Upper lobe of right lung (tissue), 1 donor: Measurements from ENCODE around the gene HMGCLL1. TPM values are rescaled to one million over a fixed set of nuclear protein-coding genes. Genes with fewer than 3 reads are reported as not detected.

Source experiments
- ATAC-seq: fragments of 200-7000 bp; cut with Tn5 transposase; one replicate; pipeline ENCODE4 v1.9.1; 2020; ENCODE audit warnings: mild to moderate bottlenecking, moderate library complexity
- DNase-seq: peaks from one replicate; pipeline ENCODE4 v3.0.0-alpha.2; 2020
- H3K27ac ChIP-seq: fragments of 200-600 bp; one replicate; pipeline ENCODE4 v1.8.0; 2022
- H3K27me3 ChIP-seq: fragments of 200-600 bp; one replicate; pipeline ENCODE4 v1.8.0; 2022; ENCODE audit warnings: mild to moderate bottlenecking
- H3K36me3 ChIP-seq: fragments of 200-600 bp; one replicate; pipeline ENCODE4 v1.8.0; 2022
- H3K4me1 ChIP-seq: fragments of 200-600 bp; one replicate; pipeline ENCODE4 v1.8.0; 2022
- H3K4me3 ChIP-seq: fragments of 200-600 bp; one replicate; pipeline ENCODE4 v1.8.0; 2022; ENCODE audit warnings: mild to moderate bottlenecking
- H3K9me3 ChIP-seq: fragments of 200-600 bp; one replicate; pipeline ENCODE4 v1.8.0; 2022
- intact Hi-C: fragments of 100-400 bp; cut with DNase I; formaldehyde crosslinking; loops from one replicate; pipeline ENCODE4 v1.11.0; 2022
- total RNA-seq: library from RNA; stranded (reverse); fragmentation: NEBNext Ultra II Directional; extraction: Animal tissue kit (Norgen Biotek cat#: 25700); gene quantifications from one replicate; pipeline ENCODE4 v1.2.1, GENCODE V29; 2021
- TF ChIP-seq, protein P1 (sequence below): fragments of 200-600 bp; IDR thresholded peaks from one replicate; pipeline ENCODE4 v1.8.0; 2022; ENCODE audit warnings: antibody characterized with exemption
- donor health status: DM: no; HTN: yes; CAD: no; lungs with severe emphysema.

The HMGCLL1 gene
- total RNA-seq, 1 donor from 2014 or later, result 4.2 TPM

DNA sequence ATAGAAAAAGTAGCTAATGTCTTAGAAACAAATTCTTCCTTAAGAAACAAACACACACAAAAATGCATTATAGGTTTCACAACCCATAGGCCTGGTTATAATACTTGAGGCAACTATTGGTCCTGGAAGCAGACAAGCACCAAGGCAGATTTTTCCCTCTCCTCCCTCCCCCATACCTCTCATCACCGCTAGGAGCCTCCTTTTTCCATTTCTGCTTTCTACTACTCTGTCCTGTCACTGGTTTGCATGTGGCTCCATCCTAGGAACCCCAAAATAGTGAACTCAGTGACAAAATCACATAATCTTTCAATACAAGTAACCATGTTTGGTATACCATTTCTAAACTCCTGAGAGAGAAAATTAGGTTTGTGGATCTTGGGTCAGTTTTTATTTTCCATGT lies 66.1 kb downstream of the HMGCLL1 start:
- H3K27ac ChIP-seq, result no peak overlapping the region
- H3K4me1 ChIP-seq, result no peaks in the 10 kb centered on the region
- ATAC-seq (no peak), DNase-seq (no peak)
- TF ChIP-seq, protein P1, sequence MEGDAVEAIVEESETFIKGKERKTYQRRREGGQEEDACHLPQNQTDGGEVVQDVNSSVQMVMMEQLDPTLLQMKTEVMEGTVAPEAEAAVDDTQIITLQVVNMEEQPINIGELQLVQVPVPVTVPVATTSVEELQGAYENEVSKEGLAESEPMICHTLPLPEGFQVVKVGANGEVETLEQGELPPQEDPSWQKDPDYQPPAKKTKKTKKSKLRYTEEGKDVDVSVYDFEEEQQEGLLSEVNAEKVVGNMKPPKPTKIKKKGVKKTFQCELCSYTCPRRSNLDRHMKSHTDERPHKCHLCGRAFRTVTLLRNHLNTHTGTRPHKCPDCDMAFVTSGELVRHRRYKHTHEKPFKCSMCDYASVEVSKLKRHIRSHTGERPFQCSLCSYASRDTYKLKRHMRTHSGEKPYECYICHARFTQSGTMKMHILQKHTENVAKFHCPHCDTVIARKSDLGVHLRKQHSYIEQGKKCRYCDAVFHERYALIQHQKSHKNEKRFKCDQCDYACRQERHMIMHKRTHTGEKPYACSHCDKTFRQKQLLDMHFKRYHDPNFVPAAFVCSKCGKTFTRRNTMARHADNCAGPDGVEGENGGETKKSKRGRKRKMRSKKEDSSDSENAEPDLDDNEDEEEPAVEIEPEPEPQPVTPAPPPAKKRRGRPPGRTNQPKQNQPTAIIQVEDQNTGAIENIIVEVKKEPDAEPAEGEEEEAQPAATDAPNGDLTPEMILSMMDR, result no peak
- no peaks in the 10 kb centered on the region for H3K27me3 ChIP-seq
- no peaks in the 10 kb centered on the region for H3K36me3 ChIP-seq
- H3K9me3 ChIP-seq, result no peaks in the 10 kb centered on the region
- H3K4me3 ChIP-seq, result no peak overlapping the region
- intact Hi-C loops, result no loop called here

DNA sequence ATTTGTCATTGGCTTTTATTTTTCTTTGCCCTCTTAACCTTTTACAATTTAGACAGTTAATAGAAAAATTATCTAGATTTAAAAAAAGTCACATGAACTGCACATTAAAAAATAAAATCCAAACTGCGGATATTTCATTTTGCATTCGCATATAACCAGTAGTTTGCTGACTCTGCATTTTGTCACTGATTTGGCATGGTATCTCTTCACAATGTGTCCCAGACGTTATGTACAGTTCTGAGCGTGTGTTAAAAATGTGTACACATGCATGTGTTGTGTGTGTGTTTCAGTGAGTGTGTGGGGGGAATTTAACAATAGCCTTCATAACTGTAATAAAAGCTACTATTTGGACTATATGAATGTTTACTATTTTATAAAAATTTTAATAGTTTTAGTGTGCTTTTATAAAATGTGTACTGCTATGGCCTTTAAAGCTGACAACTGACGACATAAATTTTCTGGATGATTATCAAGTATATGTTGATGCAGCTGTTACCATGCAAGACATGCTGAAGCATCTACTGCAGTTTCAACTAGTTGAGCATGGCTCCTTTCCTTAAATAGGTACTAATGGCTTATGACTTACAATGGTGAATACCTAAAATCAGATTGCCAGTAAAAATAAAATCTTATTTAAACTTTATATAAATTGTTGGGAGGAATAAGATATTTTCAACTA lies 67.7 kb downstream of the HMGCLL1 start:
- Histone ChIP-seq H3K4me1 (no peaks in the 10 kb centered on the region), H3K9me3 (no peaks in the 10 kb centered on the region), H3K36me3 (no peaks in the 10 kb centered on the region), H3K27ac (no peak overlapping the region), H3K27me3 (no peaks in the 10 kb centered on the region), H3K4me3 (no peak overlapping the region)
- DNase-seq, result no peak
- TF ChIP-seq, protein P1, result no peak
- ATAC-seq, result no peak
- intact Hi-C loops, result no loop called here

DNA sequence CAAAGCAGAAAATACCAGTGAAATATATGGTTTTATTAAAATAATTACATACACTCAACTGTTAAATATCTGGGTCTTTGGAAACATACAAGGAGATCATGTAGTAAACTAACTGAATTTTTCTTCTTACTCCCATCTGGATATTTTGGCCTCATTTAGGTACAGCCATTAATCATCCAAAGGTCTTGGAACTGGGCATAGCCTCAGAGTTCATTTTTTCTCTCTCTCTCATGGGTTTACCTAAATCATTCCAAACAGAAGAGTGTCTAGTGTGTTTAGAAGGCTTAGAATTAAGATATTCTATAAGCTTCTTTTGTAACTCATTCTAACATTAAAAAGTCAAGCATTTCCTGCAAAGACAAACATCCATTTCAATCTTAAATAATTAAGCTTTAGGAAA lies 79.4 kb downstream of the HMGCLL1 start:
- Histone ChIP-seq H3K27ac (no peak overlapping the region), H3K4me3 (no peak overlapping the region), H3K4me1 (no peaks in the 10 kb centered on the region), H3K27me3 (no peaks in the 10 kb centered on the region), H3K36me3 (no peaks in the 10 kb centered on the region), H3K9me3 (no peaks in the 10 kb centered on the region)
- intact Hi-C loops, result no loop called here
- TF ChIP-seq, protein P1, result no peak
- no peak for DNase-seq
- no peak for ATAC-seq

DNA sequence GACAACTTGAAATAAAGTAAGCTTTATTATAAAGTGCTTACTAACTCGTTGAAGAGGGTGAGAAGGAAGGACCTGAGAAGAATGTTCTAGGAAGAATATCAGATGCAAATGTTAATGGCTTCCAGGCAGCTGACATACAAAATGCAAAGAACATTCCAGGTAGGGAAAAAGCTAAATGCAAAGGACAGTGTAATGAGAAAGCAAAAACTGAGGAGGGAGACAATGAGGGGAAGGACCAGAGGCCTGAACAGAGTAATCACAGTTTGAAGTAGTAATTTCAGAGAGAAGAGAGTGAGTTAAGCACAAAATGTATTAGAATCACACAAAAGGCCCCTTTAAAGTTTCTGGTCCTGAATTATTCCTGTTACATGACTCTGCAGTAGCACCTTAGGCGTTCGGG lies 81.3 kb downstream of the HMGCLL1 start:
- DNase-seq (no peak), ATAC-seq (no peak)
- H3K36me3 ChIP-seq, result no peaks in the 10 kb centered on the region
- no peaks in the 10 kb centered on the region for H3K4me1 ChIP-seq
- H3K4me3 ChIP-seq, result no peak overlapping the region
- TF ChIP-seq, protein P1, result no peak
- no peak overlapping the region for H3K27ac ChIP-seq
- intact Hi-C loops, result no loop called here
- H3K27me3 ChIP-seq, result no peaks in the 10 kb centered on the region
- H3K9me3 ChIP-seq, result no peaks in the 10 kb centered on the region

DNA sequence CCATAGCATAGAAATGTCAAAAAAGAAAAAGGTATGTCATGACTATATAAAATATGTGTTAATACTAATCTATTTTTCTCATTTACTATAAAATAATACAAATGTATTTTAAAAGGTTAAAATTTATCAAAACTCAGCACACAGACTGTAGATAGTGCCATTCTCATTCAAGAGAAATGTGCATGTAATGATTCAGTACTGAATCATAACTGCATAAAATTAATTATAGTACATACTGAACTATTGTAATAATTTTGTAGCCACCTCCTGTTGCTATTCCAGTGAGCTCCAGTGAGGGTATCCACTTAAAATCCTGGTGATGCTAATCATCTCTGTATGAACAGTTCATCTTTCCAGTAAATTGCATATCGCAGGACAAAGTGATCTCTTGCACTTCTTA lies 82.8 kb downstream of the HMGCLL1 start:
- DNase-seq (no peak), ATAC-seq (no peak)
- Histone ChIP-seq H3K4me1 (no peaks in the 10 kb centered on the region), H3K4me3 (no peak overlapping the region), H3K36me3 (no peaks in the 10 kb centered on the region), H3K27ac (no peak overlapping the region), H3K9me3 (no peaks in the 10 kb centered on the region), H3K27me3 (no peaks in the 10 kb centered on the region)
- TF ChIP-seq, protein P1, result no peak
- intact Hi-C loops, result no loop called here

DNA sequence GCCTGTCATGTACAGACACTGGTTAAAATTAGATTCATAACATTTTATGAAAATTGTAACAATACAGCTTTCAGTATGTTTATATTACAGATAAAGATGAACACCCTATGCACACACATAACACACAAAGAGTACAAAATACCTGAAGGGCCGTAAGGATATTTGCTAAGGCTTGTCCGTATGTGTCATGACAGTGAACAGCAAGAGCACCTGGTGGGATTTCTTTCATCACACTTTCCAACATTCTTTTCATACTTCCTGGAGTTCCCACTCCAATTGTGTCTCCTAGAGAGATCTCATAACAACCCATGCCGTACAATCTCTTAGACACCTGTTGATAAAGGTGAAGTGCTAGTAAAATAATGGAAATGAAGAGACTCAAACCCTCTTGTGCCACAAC lies 83.7 kb downstream of the HMGCLL1 start:
- no peaks in the 10 kb centered on the region for H3K9me3 ChIP-seq
- no peak overlapping the region for H3K27ac ChIP-seq
- TF ChIP-seq, protein P1, result no peak
- no peak overlapping the region for H3K4me3 ChIP-seq
- no peaks in the 10 kb centered on the region for H3K36me3 ChIP-seq
- DNase-seq, result no peak
- intact Hi-C loops, result no loop called here
- ATAC-seq, result no peak
- H3K27me3 ChIP-seq, result no peaks in the 10 kb centered on the region
- H3K4me1 ChIP-seq, result no peaks in the 10 kb centered on the region
